Measurements from ENCODE around the gene TBC1D4.

Gene TBC1D4

DNA sequence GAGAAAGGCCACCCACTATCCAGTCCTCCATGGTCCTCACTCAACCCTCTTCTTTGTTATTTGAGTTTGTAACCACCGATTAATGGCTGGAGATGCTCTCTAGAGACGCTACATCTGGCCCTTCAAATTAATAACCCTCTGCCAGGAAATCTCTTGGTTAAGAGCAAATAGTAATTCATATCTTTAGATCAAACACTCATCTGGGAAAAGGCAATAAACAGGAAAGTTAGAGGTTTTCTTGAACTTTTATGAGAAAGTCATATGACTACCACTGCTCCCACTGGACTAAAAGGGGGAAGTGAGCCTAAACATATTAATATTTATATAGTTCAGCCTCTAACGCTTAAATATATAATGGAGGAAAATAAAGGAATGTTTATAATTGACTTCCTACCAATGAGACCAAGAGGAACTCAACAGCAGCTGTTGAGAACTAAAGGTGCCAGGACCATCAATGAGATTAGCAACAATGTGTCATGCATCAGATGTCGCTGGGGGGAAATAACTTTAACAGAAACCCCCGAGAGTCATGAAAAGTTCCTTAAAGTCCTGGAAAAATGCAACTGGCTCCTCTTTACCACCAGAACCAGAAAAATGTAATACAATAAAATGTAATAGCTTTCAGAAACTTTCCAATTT, 2.7 kb downstream of the TBC1D4 start:
- DNase-seq (ENCODE audit: low spot score) = no peak
- in situ Hi-C loops (cut with MboI; ENCODE audit: low pct_unique_long_range_greater_than_20kb, low sequenced_read_pairs, unreplicated experiment) = loop anchor here (5.0 kb wide), 1 partner anchor 107 kb away; no protein-coding TSS in a partner anchor
- TF ChIP-seq, protein P1, sequence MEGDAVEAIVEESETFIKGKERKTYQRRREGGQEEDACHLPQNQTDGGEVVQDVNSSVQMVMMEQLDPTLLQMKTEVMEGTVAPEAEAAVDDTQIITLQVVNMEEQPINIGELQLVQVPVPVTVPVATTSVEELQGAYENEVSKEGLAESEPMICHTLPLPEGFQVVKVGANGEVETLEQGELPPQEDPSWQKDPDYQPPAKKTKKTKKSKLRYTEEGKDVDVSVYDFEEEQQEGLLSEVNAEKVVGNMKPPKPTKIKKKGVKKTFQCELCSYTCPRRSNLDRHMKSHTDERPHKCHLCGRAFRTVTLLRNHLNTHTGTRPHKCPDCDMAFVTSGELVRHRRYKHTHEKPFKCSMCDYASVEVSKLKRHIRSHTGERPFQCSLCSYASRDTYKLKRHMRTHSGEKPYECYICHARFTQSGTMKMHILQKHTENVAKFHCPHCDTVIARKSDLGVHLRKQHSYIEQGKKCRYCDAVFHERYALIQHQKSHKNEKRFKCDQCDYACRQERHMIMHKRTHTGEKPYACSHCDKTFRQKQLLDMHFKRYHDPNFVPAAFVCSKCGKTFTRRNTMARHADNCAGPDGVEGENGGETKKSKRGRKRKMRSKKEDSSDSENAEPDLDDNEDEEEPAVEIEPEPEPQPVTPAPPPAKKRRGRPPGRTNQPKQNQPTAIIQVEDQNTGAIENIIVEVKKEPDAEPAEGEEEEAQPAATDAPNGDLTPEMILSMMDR (IDR thresholded peaks at IDR 0.05; ENCODE audit: extremely low read depth, insufficient read depth, missing control alignments) = no peak

DNA sequence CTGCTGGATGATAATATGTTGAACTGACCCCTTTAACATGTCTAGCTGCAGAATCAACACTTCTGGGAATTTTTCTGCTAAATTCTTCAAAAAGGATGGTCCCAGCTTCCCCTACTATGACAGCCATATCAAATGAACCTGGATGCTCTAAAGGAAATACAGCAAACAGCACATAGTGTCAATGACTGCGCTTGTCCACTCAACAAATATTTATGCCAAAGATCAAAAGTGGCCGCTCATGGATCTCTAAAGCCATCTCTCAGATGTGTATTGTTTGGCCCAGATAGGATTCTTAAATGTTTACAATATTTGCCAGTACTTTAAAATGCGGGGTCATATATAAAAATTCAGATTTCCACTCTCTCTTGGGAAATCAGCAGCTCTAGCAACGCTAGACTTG, 3.3 kb downstream of the TBC1D4 start:
- in situ Hi-C loops (cut with MboI; ENCODE audit: low pct_unique_long_range_greater_than_20kb, low sequenced_read_pairs, unreplicated experiment) = loop anchor here (5.0 kb wide), 1 partner anchor 106 kb away; no protein-coding TSS in a partner anchor

DNA sequence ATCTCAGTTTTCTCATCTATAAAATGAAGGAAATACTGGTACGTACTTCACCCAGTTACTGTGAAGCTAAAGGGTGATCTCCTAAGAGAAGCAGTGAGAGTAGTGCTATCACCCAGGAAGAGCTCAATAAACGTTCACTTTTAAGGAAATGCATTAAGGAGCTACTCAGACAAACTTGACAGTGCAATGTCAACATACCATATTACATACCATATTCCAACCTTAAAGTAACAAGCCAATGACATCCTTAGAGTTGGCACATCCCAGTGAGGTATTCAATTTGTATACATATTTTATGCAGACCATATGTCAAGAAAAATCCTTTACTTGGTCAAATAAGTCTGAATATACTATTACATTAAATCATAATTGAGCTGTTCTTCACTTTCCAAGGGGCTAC, 7.0 kb downstream of the TBC1D4 start:
- no peak for DNase-seq (ENCODE audit: low spot score)
- in situ Hi-C loops (cut with MboI; ENCODE audit: low pct_unique_long_range_greater_than_20kb, low sequenced_read_pairs, unreplicated experiment) = loop anchor here (5.0 kb wide), 1 partner anchor 103 kb away; no protein-coding TSS in a partner anchor
- TF ChIP-seq, protein P1 (IDR thresholded peaks at IDR 0.05; ENCODE audit: extremely low read depth, insufficient read depth, missing control alignments) = no peak

More for the DNA sequence above, 3.3 kb downstream of the TBC1D4 start:
- TF ChIP-seq, protein P1 (IDR thresholded peaks at IDR 0.05; ENCODE audit: extremely low read depth, insufficient read depth, missing control alignments) = no peak
- DNase-seq (ENCODE audit: low spot score) = no peak

DNA sequence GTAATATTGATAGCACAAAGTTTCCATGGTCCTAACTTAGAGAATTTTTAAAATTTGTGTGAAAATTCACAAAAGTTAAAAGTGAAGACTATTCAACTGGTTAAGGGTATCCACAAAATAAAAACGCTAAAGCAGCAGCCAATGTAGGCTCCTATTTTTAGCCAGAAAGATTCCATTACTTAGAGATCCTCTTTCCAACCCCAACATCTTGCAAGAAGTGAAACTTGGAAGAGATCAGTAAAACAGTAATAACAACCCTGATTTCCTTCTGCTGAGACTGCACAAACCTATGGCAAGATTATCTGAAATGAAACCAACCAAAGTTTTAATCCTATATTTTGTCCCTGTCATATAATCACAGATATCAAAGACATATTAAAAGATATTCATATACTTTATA, 8.5 kb downstream of the TBC1D4 start:
- TF ChIP-seq, protein P1 (IDR thresholded peaks at IDR 0.05; ENCODE audit: extremely low read depth, insufficient read depth, missing control alignments) = no peak
- no peak for DNase-seq (ENCODE audit: low spot score)
- in situ Hi-C loops (cut with MboI; ENCODE audit: low pct_unique_long_range_greater_than_20kb, low sequenced_read_pairs, unreplicated experiment) = no loop called here

DNA sequence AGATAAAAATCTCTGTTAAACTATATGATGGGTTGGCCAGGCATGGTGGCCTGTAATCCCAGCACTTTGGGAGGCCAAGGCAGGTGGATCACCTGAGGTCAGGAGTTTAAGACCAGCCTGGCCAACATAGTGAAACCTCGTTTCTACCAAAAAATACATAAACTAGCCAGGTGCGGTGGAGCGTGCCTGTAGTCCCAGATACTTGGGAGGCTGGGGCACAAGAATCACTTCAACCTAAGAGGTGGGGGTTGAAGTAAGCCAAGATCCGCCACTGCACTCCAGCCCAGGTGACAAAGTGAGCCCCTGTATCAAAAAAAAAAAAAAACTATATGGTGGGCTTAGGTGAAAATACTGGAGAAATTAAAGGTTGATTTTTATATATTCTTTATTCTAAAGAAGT, 11.3 kb downstream of the TBC1D4 start:
- TF ChIP-seq, protein P1 (IDR thresholded peaks at IDR 0.05; ENCODE audit: extremely low read depth, insufficient read depth, missing control alignments) = no peak
- no peak for DNase-seq (ENCODE audit: low spot score)
- in situ Hi-C loops (cut with MboI; ENCODE audit: low pct_unique_long_range_greater_than_20kb, low sequenced_read_pairs, unreplicated experiment) = no loop called here

DNA sequence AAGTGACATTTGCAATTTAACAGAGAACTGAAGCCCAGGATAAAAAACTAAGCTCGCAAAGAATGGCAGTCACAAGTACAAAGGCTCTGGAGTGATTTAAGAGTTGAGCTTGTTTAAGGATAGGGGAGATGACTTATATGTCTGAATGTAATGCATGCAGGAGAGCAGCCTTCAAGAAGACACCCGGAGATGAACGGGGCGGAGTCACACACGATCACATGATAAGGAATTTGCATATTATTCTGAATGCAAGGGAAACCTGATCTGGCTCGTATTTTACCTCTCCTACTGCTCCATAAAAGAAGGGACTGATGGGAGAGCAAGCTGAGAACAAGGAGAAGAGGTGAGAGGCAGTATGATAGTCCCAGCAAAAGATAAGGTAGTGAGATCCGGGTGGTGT, 12.9 kb downstream of the TBC1D4 start:
- TF ChIP-seq, protein P1 (IDR thresholded peaks at IDR 0.05; ENCODE audit: extremely low read depth, insufficient read depth, missing control alignments) = no peak
- no peak for DNase-seq (ENCODE audit: low spot score)
- in situ Hi-C loops (cut with MboI; ENCODE audit: low pct_unique_long_range_greater_than_20kb, low sequenced_read_pairs, unreplicated experiment) = no loop called here

All from GM13977 (cell line).